ENCODE results near the gene GABBR2.

The GABBR2 gene

GRCh38 chr9:98302150-98302549, 406.6 kb downstream of the GABBR2 start:
- TF ChIP-seq CTCF (IDR thresholded peaks at IDR 0.05; ENCODE audit: low read depth, low read length, poor library complexity, severe bottlenecking) = no peak
- no peak for TF ChIP-seq EZH2phosphoT487 (IDR thresholded peaks at IDR 0.05; ENCODE audit: borderline replicate concordance, low read length)
- Histone ChIP-seq H3K27ac (ENCODE audit: low read depth, low read length) (no peak overlapping the region), H3K79me2 (ENCODE audit: control insufficient read depth, low read length) (no peaks in the 10 kb centered on the region), H3K36me3 (ENCODE audit: control insufficient read depth, low read length) (no peaks in the 10 kb centered on the region), H3K9me2 (replicated peaks; ENCODE audit: control insufficient read depth, low read length) (no peaks in the 10 kb centered on the region), H3F3A (ENCODE audit: control insufficient read depth, insufficient read depth) (no peaks in the 10 kb centered on the region), H3K4me3 (ENCODE audit: low read length) (no peak overlapping the region), H4K20me1 (ENCODE audit: control insufficient read depth, insufficient read depth, low read depth, low read length) (no peaks in the 10 kb centered on the region), H3K9me3 (ENCODE audit: control insufficient read depth, insufficient read depth, low read length) (no peaks in the 10 kb centered on the region), H3K4me1 (ENCODE audit: control insufficient read depth, low read length) (no peaks in the 10 kb centered on the region), H3K4me2 (ENCODE audit: low read length) (no peak overlapping the region), H3K27me3 (ENCODE audit: control insufficient read depth, low read length) (no peaks in the 10 kb centered on the region)

- H3K4me3 ChIP-seq (ENCODE audit: low read length) = no peak overlapping the region
- no peaks in the 10 kb centered on the region for H3K79me2 ChIP-seq (ENCODE audit: control insufficient read depth, low read length)
- TF ChIP-seq CTCF (IDR thresholded peaks at IDR 0.05; ENCODE audit: low read depth, low read length, poor library complexity, severe bottlenecking) = no peak
- TF ChIP-seq EZH2phosphoT487 (IDR thresholded peaks at IDR 0.05; ENCODE audit: borderline replicate concordance, low read length) = no peak
Observed at GRCh38 chr9:98300611-98301010, 408.1 kb downstream of the GABBR2 start.

GRCh38 chr9:98298476-98298875, 410.3 kb downstream of the GABBR2 start:
- no peaks in the 10 kb centered on the region for H3K27me3 ChIP-seq (ENCODE audit: control insufficient read depth, low read length)
- no peaks in the 10 kb centered on the region for H3K4me1 ChIP-seq (ENCODE audit: control insufficient read depth, low read length)
- TF ChIP-seq EZH2phosphoT487 (IDR thresholded peaks at IDR 0.05; ENCODE audit: borderline replicate concordance, low read length) (no peak), CTCF (IDR thresholded peaks at IDR 0.05; ENCODE audit: low read depth, low read length, poor library complexity, severe bottlenecking) (no peak)
- H3K79me2 ChIP-seq (ENCODE audit: control insufficient read depth, low read length) = no peaks in the 10 kb centered on the region
- H4K20me1 ChIP-seq (ENCODE audit: control insufficient read depth, insufficient read depth, low read depth, low read length) = no peaks in the 10 kb centered on the region
- H3K4me2 ChIP-seq (ENCODE audit: low read length) = no peak overlapping the region
- H3K9me2 ChIP-seq (replicated peaks; ENCODE audit: control insufficient read depth, low read length) = no peaks in the 10 kb centered on the region
- no peaks in the 10 kb centered on the region for H3K36me3 ChIP-seq (ENCODE audit: control insufficient read depth, low read length)
- H3F3A ChIP-seq (ENCODE audit: control insufficient read depth, insufficient read depth) = no peaks in the 10 kb centered on the region
- no peaks in the 10 kb centered on the region for H3K9me3 ChIP-seq (ENCODE audit: control insufficient read depth, insufficient read depth, low read length)
- H3K4me3 ChIP-seq (ENCODE audit: low read length) = no peak overlapping the region
- no peak overlapping the region for H3K27ac ChIP-seq (ENCODE audit: low read depth, low read length)

More at GRCh38 chr9:98300611-98301010, 408.1 kb downstream of the GABBR2 start:
- Histone ChIP-seq H3K9me3 (ENCODE audit: control insufficient read depth, insufficient read depth, low read length) (no peaks in the 10 kb centered on the region), H3K27me3 (ENCODE audit: control insufficient read depth, low read length) (no peaks in the 10 kb centered on the region), H4K20me1 (ENCODE audit: control insufficient read depth, insufficient read depth, low read depth, low read length) (no peaks in the 10 kb centered on the region), H3K36me3 (ENCODE audit: control insufficient read depth, low read length) (no peaks in the 10 kb centered on the region), H3K4me1 (ENCODE audit: control insufficient read depth, low read length) (no peaks in the 10 kb centered on the region), H3F3A (ENCODE audit: control insufficient read depth, insufficient read depth) (no peaks in the 10 kb centered on the region), H3K4me2 (ENCODE audit: low read length) (no peak overlapping the region), H3K27ac (ENCODE audit: low read depth, low read length) (no peak overlapping the region), H3K9me2 (replicated peaks; ENCODE audit: control insufficient read depth, low read length) (no peaks in the 10 kb centered on the region)

GRCh38 chr9:98295824-98296223, 412.9 kb downstream of the GABBR2 start:
- no peak overlapping the region for H3K4me2 ChIP-seq (ENCODE audit: low read length)
- TF ChIP-seq EZH2phosphoT487 (IDR thresholded peaks at IDR 0.05; ENCODE audit: borderline replicate concordance, low read length) (no peak), CTCF (IDR thresholded peaks at IDR 0.05; ENCODE audit: low read depth, low read length, poor library complexity, severe bottlenecking) (no peak)
- H3K27me3 ChIP-seq (ENCODE audit: control insufficient read depth, low read length) = no peaks in the 10 kb centered on the region
- no peaks in the 10 kb centered on the region for H3K36me3 ChIP-seq (ENCODE audit: control insufficient read depth, low read length)
- no peaks in the 10 kb centered on the region for H4K20me1 ChIP-seq (ENCODE audit: control insufficient read depth, insufficient read depth, low read depth, low read length)
- H3K4me3 ChIP-seq (ENCODE audit: low read length) = no peak overlapping the region
- no peaks in the 10 kb centered on the region for H3K9me3 ChIP-seq (ENCODE audit: control insufficient read depth, insufficient read depth, low read length)
- H3K79me2 ChIP-seq (ENCODE audit: control insufficient read depth, low read length) = no peaks in the 10 kb centered on the region
- H3K4me1 ChIP-seq (ENCODE audit: control insufficient read depth, low read length) = no peaks in the 10 kb centered on the region
- H3K27ac ChIP-seq (ENCODE audit: low read depth, low read length) = no peak overlapping the region
- no peaks in the 10 kb centered on the region for H3K9me2 ChIP-seq (replicated peaks; ENCODE audit: control insufficient read depth, low read length)
- no peaks in the 10 kb centered on the region for H3F3A ChIP-seq (ENCODE audit: control insufficient read depth, insufficient read depth)
